Measurements from ENCODE around the gene SH3D21. TPM values are rescaled to one million over a fixed set of nuclear protein-coding genes. Genes with fewer than 3 reads are reported as not detected.

SH3D21 gene
- total and polyA plus RNA-seq, 2 donors (not counting 1 experiment from before 2014, with no cell fraction given) = 0.49 to 1.8 TPM

GRCh38 chr1:36343651-36344394 lies 37.7 kb downstream of the SH3D21 start:
- 98% methylated on average over 24 of the region's 24 CpGs for WGBS (ENCODE audit: insufficient coverage)
- Histone ChIP-seq H3K79me2 (ENCODE audit: control insufficient read depth, insufficient read depth, low read length) (no peaks in the 10 kb centered on the region), H3K4me3 (ENCODE audit: control extremely low read depth in 1 of 5, extremely low read depth in 1 of 5, insufficient read depth in 1 of 5, low read depth in 2 of 5, low read length in 4 of 5) (no peak overlapping the region), H3K4me2 (replicated peaks; ENCODE audit: low read depth, low read length, poor library complexity, severe bottlenecking) (no peak overlapping the region), H4K20me1 (ENCODE audit: control insufficient read depth, insufficient read depth, low read length, poor library complexity, severe bottlenecking) (peaks cover 15% of the 10 kb centered on the region), H3K27ac (ENCODE audit: low read length in 2 of 2) (no peak overlapping the region), H3K4me1 (ENCODE audit: control insufficient read depth in 2 of 2, insufficient read depth in 2 of 2, low read length in 2 of 2) (peaks cover 0 to 5% of the 10 kb centered on the region in 2 donors), H3K9me3 (ENCODE audit: control extremely low read depth in 1 of 3, control insufficient read depth in 2 of 3, insufficient read depth in 1 of 3, low read length in 2 of 3) (no peaks in the 10 kb centered on the region), H3K36me3 (replicated peaks in 1 of 2; ENCODE audit: control extremely low read depth in 1 of 2, control insufficient read depth in 1 of 2, extremely low read depth in 1 of 2, insufficient read depth in 2 of 2, low read length in 1 of 2) (peaks cover 4 to 77% of the 10 kb centered on the region in 2 experiments), H2AFZ (ENCODE audit: insufficient read depth, low read depth, low read length, poor library complexity, severe bottlenecking) (no peak overlapping the region), H3K27me3 (replicated peaks in 1 of 4; ENCODE audit: control extremely low read depth in 1 of 4, control insufficient read depth in 3 of 4, insufficient read depth in 4 of 4, low read length in 3 of 4) (no peaks in the 10 kb centered on the region), H3K9ac (ENCODE audit: low read length) (no peak overlapping the region)
- intact Hi-C loops (cut with micrococcal nuclease) = loop anchor here (2.0 kb wide), 1 partner anchor 25 kb away; no protein-coding TSS in a partner anchor
- no peak for ATAC-seq (ENCODE audit: low read depth)
- DNase-seq = no peak
- H3K4me3 Mint-ChIP-seq = no peak overlapping the region
- no peaks in the 10 kb centered on the region for H3K27me3 Mint-ChIP-seq
- no peaks in the 10 kb centered on the region for H3K9me3 Mint-ChIP-seq (ENCODE audit: insufficient read depth)
- POLR2A ChIA-PET = no interaction called here
- CTCF ChIA-PET = interaction anchor here (0.5 to 6.0 kb wide), 17 partner anchors 8 to 194 kb away, joined by 3 to 98 read pairs (median 6); partner anchors contain the start of genes LSM10 and TRAPPC3
- TF ChIP-seq, protein P1, sequence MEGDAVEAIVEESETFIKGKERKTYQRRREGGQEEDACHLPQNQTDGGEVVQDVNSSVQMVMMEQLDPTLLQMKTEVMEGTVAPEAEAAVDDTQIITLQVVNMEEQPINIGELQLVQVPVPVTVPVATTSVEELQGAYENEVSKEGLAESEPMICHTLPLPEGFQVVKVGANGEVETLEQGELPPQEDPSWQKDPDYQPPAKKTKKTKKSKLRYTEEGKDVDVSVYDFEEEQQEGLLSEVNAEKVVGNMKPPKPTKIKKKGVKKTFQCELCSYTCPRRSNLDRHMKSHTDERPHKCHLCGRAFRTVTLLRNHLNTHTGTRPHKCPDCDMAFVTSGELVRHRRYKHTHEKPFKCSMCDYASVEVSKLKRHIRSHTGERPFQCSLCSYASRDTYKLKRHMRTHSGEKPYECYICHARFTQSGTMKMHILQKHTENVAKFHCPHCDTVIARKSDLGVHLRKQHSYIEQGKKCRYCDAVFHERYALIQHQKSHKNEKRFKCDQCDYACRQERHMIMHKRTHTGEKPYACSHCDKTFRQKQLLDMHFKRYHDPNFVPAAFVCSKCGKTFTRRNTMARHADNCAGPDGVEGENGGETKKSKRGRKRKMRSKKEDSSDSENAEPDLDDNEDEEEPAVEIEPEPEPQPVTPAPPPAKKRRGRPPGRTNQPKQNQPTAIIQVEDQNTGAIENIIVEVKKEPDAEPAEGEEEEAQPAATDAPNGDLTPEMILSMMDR (IDR thresholded peaks at IDR 0.05) = no peak
- TF ChIP-seq EZH2 (IDR thresholded peaks at IDR 0.05; ENCODE audit: borderline replicate concordance, insufficient read depth, low read depth, low read length, poor library complexity, severe bottlenecking) = no peak
- H3K27ac Mint-ChIP-seq = no peak overlapping the region
- H3K4me1 Mint-ChIP-seq = peaks cover 7% of the 10 kb centered on the region

- Histone ChIP-seq H3K27ac (ENCODE audit: low read length in 2 of 2) (no peak overlapping the region), H3K36me3 (replicated peaks in 1 of 2; ENCODE audit: control extremely low read depth in 1 of 2, control insufficient read depth in 1 of 2, extremely low read depth in 1 of 2, insufficient read depth in 2 of 2, low read length in 1 of 2) (peaks cover 4 to 81% of the 10 kb centered on the region in 2 experiments), H3K9me3 (ENCODE audit: control extremely low read depth in 1 of 3, control insufficient read depth in 2 of 3, insufficient read depth in 1 of 3, low read length in 2 of 3) (no peaks in the 10 kb centered on the region), H4K20me1 (ENCODE audit: control insufficient read depth, insufficient read depth, low read length, poor library complexity, severe bottlenecking) (peaks cover 15% of the 10 kb centered on the region), H3K4me1 (ENCODE audit: control insufficient read depth in 2 of 2, insufficient read depth in 2 of 2, low read length in 2 of 2) (peaks cover 3% of the 10 kb centered on the region in 2 donors), H3K9ac (ENCODE audit: low read length) (no peak overlapping the region), H3K79me2 (ENCODE audit: control insufficient read depth, insufficient read depth, low read length) (no peaks in the 10 kb centered on the region), H3K4me3 (ENCODE audit: control extremely low read depth in 1 of 5, extremely low read depth in 1 of 5, insufficient read depth in 1 of 5, low read depth in 2 of 5, low read length in 4 of 5) (no peak overlapping the region), H3K27me3 (replicated peaks in 1 of 4; ENCODE audit: control extremely low read depth in 1 of 4, control insufficient read depth in 3 of 4, insufficient read depth in 4 of 4, low read length in 3 of 4) (no peaks in the 10 kb centered on the region), H2AFZ (ENCODE audit: insufficient read depth, low read depth, low read length, poor library complexity, severe bottlenecking) (no peak overlapping the region), H3K4me2 (replicated peaks; ENCODE audit: low read depth, low read length, poor library complexity, severe bottlenecking) (no peak overlapping the region)
- ChIA-PET POLR2A (no interaction called here), CTCF (interaction anchor here (0.5 to 6.0 kb wide), 6 partner anchors 24 to 80 kb away, joined by 3 to 98 read pairs (median 3); no protein-coding TSS in a partner anchor)
- H3K4me3 Mint-ChIP-seq = no peak overlapping the region
- ATAC-seq (ENCODE audit: low read depth) (no peak), DNase-seq (no peak)
- intact Hi-C loops (cut with micrococcal nuclease) = no loop called here
- H3K27me3 Mint-ChIP-seq = no peaks in the 10 kb centered on the region
- no peak overlapping the region for H3K27ac Mint-ChIP-seq
- H3K9me3 Mint-ChIP-seq (ENCODE audit: insufficient read depth) = no peaks in the 10 kb centered on the region
- H3K4me1 Mint-ChIP-seq = peaks cover 7% of the 10 kb centered on the region
- TF ChIP-seq, protein P1 (IDR thresholded peaks at IDR 0.05) = no peak
- no peak for TF ChIP-seq EZH2 (IDR thresholded peaks at IDR 0.05; ENCODE audit: borderline replicate concordance, insufficient read depth, low read depth, low read length, poor library complexity, severe bottlenecking)
- 96% methylated on average over 7 of the region's 8 CpGs for WGBS (ENCODE audit: insufficient coverage)
These were observed 38.2 kb downstream of the SH3D21 start for GRCh38 chr1:36344395-36344680.

Data from B cell (primary cell).